Transverse colon (tissue), 4 donors: ENCODE data around the gene SRSF11. TPM values are rescaled to one million over a fixed set of nuclear protein-coding genes. Genes with fewer than 3 reads are reported as not detected.
"Not testable (repeated sequence)": the region's sequence is repeated elsewhere in the genome, so short reads cannot be mapped to it uniquely, and the experiment has no call there.

Experiments used
- DNase-seq: peaks from one replicate; pipeline ENCODE4 v3.0.0-alpha.2; 2019
- H3K27ac ChIP-seq, 4 donors: fragments of 200-600 bp; sonication (generic); 2 replicates each; pipeline ENCODE4 v1.5.1; 2016 to 2018; ENCODE audit warnings: inconsistent platforms in 4 of 4
- H3K27me3 ChIP-seq: fragments of 200-600 bp; sonication (generic); 2 replicates; pipeline ENCODE4 v1.5.1; 2017; ENCODE audit warnings: inconsistent platforms
- H3K36me3 ChIP-seq, 4 donors: fragments of 200-600 bp; sonication (generic); 2 replicates each; pipeline ENCODE4 v1.5.1; 2017 to 2019; ENCODE audit warnings: inconsistent platforms in 4 of 4
- H3K4me1 ChIP-seq, 4 donors: fragments of 200-600 bp; sonication (generic); 2 replicates each; pipeline ENCODE4 v1.5.1; 2017 to 2020; ENCODE audit warnings: inconsistent platforms in 4 of 4
- H3K4me3 ChIP-seq, 4 donors: fragments of 200-600 bp; sonication (generic); 1 replicate in 1 of 4; 2 replicates in 3 of 4; pipeline versions ENCODE4 v1.5.1 to v1.6.1; 2017 to 2019; ENCODE audit warnings: inconsistent platforms in 4 of 4
- H3K9me3 ChIP-seq, 2 donors: fragments of 200-600 bp; sonication (generic); 2 replicates each; pipeline ENCODE4 v1.5.1; 2017 to 2019; ENCODE audit warnings: inconsistent platforms in 2 of 2
- CTCF ChIP-seq, 5 experiments: fragments of 200-600 bp in 3 of 5; fragments of 450-650 bp in 2 of 5; sonication (generic) in 3 of 5; IDR thresholded peaks; 1 replicate in 2 of 5; 2 replicates in 3 of 5; pipeline ENCODE4 v1.5.1; 2016 to 2017; ENCODE audit warnings: antibody characterized with exemption in 5 of 5, inconsistent platforms in 3 of 5, mild to moderate bottlenecking in 2 of 5, moderate library complexity in 1 of 5
- EP300 ChIP-seq: sonication (generic); formaldehyde crosslinking; IDR thresholded peaks from one replicate; pipeline ENCODE4 v1.6.1; 2017; ENCODE audit warnings: antibody characterized with exemption, low read depth
- POLR2A ChIP-seq: fragments of 450-650 bp; IDR thresholded peaks from one replicate; pipeline ENCODE4 v1.6.1; 2016; ENCODE audit warnings: antibody characterized with exemption, mild to moderate bottlenecking, moderate library complexity
- POLR2AphosphoS5 ChIP-seq, 3 donors: sonication (generic); formaldehyde crosslinking; IDR thresholded peaks; one replicate each; pipeline ENCODE4 v1.6.1; 2016; ENCODE audit warnings: antibody characterized with exemption in 3 of 3
- WGBS, 2 donors: methylation state at CpG; one replicate each; pipeline ENCODE4 v1.1.5; 2018; ENCODE audit warnings: low coverage in 1 of 2; 5-methylcytosine and 5-hydroxymethylcytosine counted together
- in situ Hi-C, 4 donors: fragments of 200-750 bp; cut with MboI; loops; one replicate each; pipeline versions ENCODE4 v1.15.0 to v1.15.1; 2017; ENCODE audit warnings: low sequenced_read_pairs in 3 of 4, low pct_ligation_motif_present in 1 of 4, low pct_unique_long_range_greater_than_20kb in 1 of 4
- intact Hi-C: fragments of 100-400 bp; cut with DNase I; formaldehyde crosslinking; loops from one replicate; pipeline ENCODE4 v1.15.1; 2023; ENCODE audit warnings: low total_unique reads
- total RNA-seq, 4 donors: library from RNA; depleted of rRNA; stranded (reverse); fragments of >200 nt; gene quantifications; one replicate each; pipeline ENCODE4 v1.1.0, GENCODE V29; 2016

Gene SRSF11
- total RNA-seq, 4 donors from 2014 or later: 103 to 573 (median 189) TPM

- Histone ChIP-seq H3K27ac (peak overlapping the region; percentile 85 to 95 (median 90)), H3K4me1 (peaks cover 7 to 50% (median 31%) of the 10 kb centered on the region in 4 donors), H3K4me3 (peak overlapping the region; percentile 40 to 84 (median 64)), H3K9me3 (no peaks in the 10 kb centered on the region), H3K36me3 (peaks cover 0 to 3% (median 0%) of the 10 kb centered on the region in 4 donors), H3K27me3 (no peaks in the 10 kb centered on the region)
- WGBS, 2 donors: 0% methylated on average over 8 to 11 of the region's 11 CpGs
- DNase-seq: no peak
- intact Hi-C loops (no loop called here), in situ Hi-C loops (no loop called here)
- no peak for TF ChIP-seq EP300
- TF ChIP-seq CTCF (IDR thresholded peaks at IDR 0.05): no peak
- TF ChIP-seq POLR2AphosphoS5 (IDR thresholded peaks at IDR 0.05): no peak
- no peak for TF ChIP-seq POLR2A
These were observed 16.1 kb upstream of the SRSF11 start for GRCh38 chr1:70205071-70205433.

- peaks cover 0 to 3% (median 0%) of the 10 kb centered on the region in 4 donors for H3K36me3 ChIP-seq
- 1% methylated on average over 29 of the region's 47 CpGs; no CpG with 5 or more reads in 1 of the 2 donors for WGBS, 2 donors
- no peaks in the 10 kb centered on the region for H3K27me3 ChIP-seq
- in situ Hi-C loops: no loop called here
- H3K27ac ChIP-seq: peak within 1 kb of the TSS; percentile 85 to 95 (median 90)
- no peaks in the 10 kb centered on the region for H3K9me3 ChIP-seq
- TF ChIP-seq POLR2AphosphoS5 (IDR thresholded peaks at IDR 0.05) (peak; percentile 74 to 87 (median 84)), CTCF (IDR thresholded peaks at IDR 0.05) (no peak), EP300 (no peak), POLR2A (peak; percentile 76)
- intact Hi-C loops: no loop called here
- H3K4me3 ChIP-seq: peak within 1 kb of the TSS; percentile 45 to 84 (median 64)
- peaks cover 7 to 55% (median 32%) of the 10 kb centered on the region in 4 donors for H3K4me1 ChIP-seq
- DNase-seq: peak; percentile 97
These were observed 15.6 kb upstream of the SRSF11 start, which contains the start of gene LRRC40 for GRCh38 chr1:70205434-70206118. TSS of gene LRRC40 (minus strand) at chr1:70205579. CDS start at chr1:70205540, 39 bp downstream.

GRCh38 chr1:70206833-70207232 is 14.3 kb upstream of the SRSF11 start:
- Histone ChIP-seq H3K27ac (peak overlapping the region in 3 of 4 donors; percentile 85 to 95 (median 91)), H3K4me1 (peaks cover 7 to 61% (median 32%) of the 10 kb centered on the region in 4 donors)
- in situ Hi-C loops: not testable (repeated sequence)

GRCh38 chr1:70207492-70207891 is 13.7 kb upstream of the SRSF11 start:
- H3K36me3 ChIP-seq: peaks cover 0 to 3% (median under 1%) of the 10 kb centered on the region in 4 donors
- no peak overlapping the region for H3K4me3 ChIP-seq
- no peak overlapping the region for H3K27ac ChIP-seq
- H3K4me1 ChIP-seq: peaks cover 7 to 61% (median 32%) of the 10 kb centered on the region in 4 donors
- no peaks in the 10 kb centered on the region for H3K9me3 ChIP-seq
- H3K27me3 ChIP-seq: no peaks in the 10 kb centered on the region
- in situ Hi-C loops: no loop called here
- TF ChIP-seq POLR2A: no peak
- no peak for TF ChIP-seq CTCF (IDR thresholded peaks at IDR 0.05)
- no peak for TF ChIP-seq EP300
- no peak for TF ChIP-seq POLR2AphosphoS5 (IDR thresholded peaks at IDR 0.05)
- intact Hi-C loops: no loop called here
- WGBS, 2 donors: 88 to 89% methylated on average over 4 of the region's 4 CpGs
- no peak for DNase-seq

More at GRCh38 chr1:70206833-70207232, 14.3 kb upstream of the SRSF11 start:
- intact Hi-C loops, DNase-seq, H3K9me3 ChIP-seq, H3K36me3 ChIP-seq, H3K27me3 ChIP-seq: not testable (repeated sequence)
- WGBS, 2 donors: 90 to 92% methylated on average over 10 to 17 of the region's 17 CpGs
- peak overlapping the region in 2 of 4 donors; percentile 62 to 67 for H3K4me3 ChIP-seq
